Smooth muscle cell (in vitro differentiated cells): Measurements from ENCODE around the gene CIT. TPM values are rescaled to one million over a fixed set of nuclear protein-coding genes. Genes with fewer than 3 reads are reported as not detected.

Experiments used
- DNase-seq: peaks from one replicate; lab custom pipeline; 2025; ENCODE audit not compliant: unreplicated experiment; lab: John Stamatoyannopoulos, UW
- H2AFZ ChIP-seq: fragments of 200-600 bp; sonication (generic); 2 replicates; pipeline ENCODE4 v1.6.0; 2016; ENCODE audit warnings: antibody characterized with exemption, low read depth, mild to moderate bottlenecking
- H3F3A ChIP-seq: fragments of 200-600 bp; sonication (generic); 2 replicates; pipeline ENCODE4 v1.6.0; 2017; ENCODE audit warnings: antibody characterized with exemption, low read depth
- H3K27ac ChIP-seq: fragments of 200-600 bp; sonication (generic); 2 replicates; pipeline ENCODE4 v1.5.1; 2016; ENCODE audit warnings: low read depth, mild to moderate bottlenecking
- H3K27me3 ChIP-seq: fragments of 200-600 bp; sonication (generic); 2 replicates; pipeline ENCODE4 v1.6.1; 2016; ENCODE audit warnings: low read depth, mild to moderate bottlenecking
- H3K36me3 ChIP-seq: fragments of 200-600 bp; sonication (generic); 2 replicates; pipeline ENCODE4 v1.5.1; 2016; ENCODE audit warnings: low read depth
- H3K4me1 ChIP-seq: fragments of 200-600 bp; sonication (generic); 2 replicates; pipeline ENCODE4 v1.5.1; 2016; ENCODE audit warnings: low read depth
- H3K4me2 ChIP-seq: fragments of 200-600 bp; sonication (generic); 2 replicates; pipeline ENCODE4 v1.6.0; 2016; ENCODE audit warnings: mild to moderate bottlenecking
- H3K4me3 ChIP-seq: fragments of 200-600 bp; sonication (generic); 2 replicates; pipeline ENCODE4 v1.5.1; 2016; ENCODE audit warnings: mild to moderate bottlenecking
- H3K79me2 ChIP-seq: fragments of 200-600 bp; sonication (generic); 2 replicates; pipeline ENCODE4 v1.6.0; 2016; ENCODE audit warnings: low read depth, mild to moderate bottlenecking
- H3K9ac ChIP-seq: fragments of 200-600 bp; sonication (generic); 2 replicates; pipeline ENCODE4 v1.6.0; 2016; ENCODE audit warnings: low read depth
- H3K9me3 ChIP-seq: fragments of 200-600 bp; sonication (generic); replicated peaks from 2 replicates; pipeline ENCODE4 v1.5.1; 2016; ENCODE audit warnings: low read depth
- H4K20me1 ChIP-seq: fragments of 200-600 bp; sonication (generic); 2 replicates; pipeline ENCODE4 v1.6.0; 2016; ENCODE audit warnings: low read depth
- CTCF ChIP-seq: fragments of 200-600 bp; sonication (generic); IDR thresholded peaks from 2 replicates; pipeline ENCODE4 v1.5.1; 2017; ENCODE audit warnings: borderline replicate concordance, mild to moderate bottlenecking, antibody characterized with exemption; ENCODE audit not compliant: insufficient read depth, poor library complexity, severe bottlenecking
- WGBS: methylation state at CpG from one replicate; pipeline ENCODE4 v1.1.7; 2016; ENCODE audit warnings: low lambda C conversion rate; 5-methylcytosine and 5-hydroxymethylcytosine counted together
- polyA plus RNA-seq: library from polyadenylated mRNA; unstranded; fragments of >200 nt; fragmentation: Nextera tagmentation; extraction: Ambion mirVana; gene quantifications from 2 replicates; pipeline ENCODE4 v1.2.1, GENCODE V29; 2016
- total RNA-seq: library from RNA; depleted of rRNA; stranded (reverse); fragments of >200 nt; gene quantifications from 2 replicates; pipeline ENCODE4 v1.2.3, GENCODE V29; 2014

CIT gene
- total and polyA plus RNA-seq, 2 experiments from 2014 or later = 3.2 to 9.1 TPM

- WGBS = 87% methylated on average over 6 of the region's 6 CpGs
Observed at GRCh38 chr12:119691202-119691810, 185.8 kb downstream of the CIT start.

GRCh38 chr12:119689935-119690500 is 187.1 kb downstream of the CIT start:
- H4K20me1 ChIP-seq = no peaks in the 10 kb centered on the region
- DNase-seq = no peak
- H3K79me2 ChIP-seq = no peaks in the 10 kb centered on the region
- over 99% methylated on average over 38 of the region's 38 CpGs for WGBS
- no peak overlapping the region for H3K4me2 ChIP-seq
- TF ChIP-seq CTCF = no peak
- no peak overlapping the region for H3K4me3 ChIP-seq
- no peak overlapping the region for H3K9ac ChIP-seq
- H3K36me3 ChIP-seq = no peaks in the 10 kb centered on the region
- no peaks in the 10 kb centered on the region for H3K9me3 ChIP-seq
- no peak overlapping the region for H3K27ac ChIP-seq
- H2AFZ ChIP-seq = no peak overlapping the region
- no peaks in the 10 kb centered on the region for H3K27me3 ChIP-seq
- peaks cover 8% of the 10 kb centered on the region for H3F3A ChIP-seq
- H3K4me1 ChIP-seq = no peaks in the 10 kb centered on the region

More at GRCh38 chr12:119691202-119691810, 185.8 kb downstream of the CIT start:
- Histone ChIP-seq H3K4me1 (no peaks in the 10 kb centered on the region), H3K79me2 (no peaks in the 10 kb centered on the region), H3K27ac (no peak overlapping the region), H4K20me1 (no peaks in the 10 kb centered on the region), H3K9me3 (no peaks in the 10 kb centered on the region), H3K27me3 (no peaks in the 10 kb centered on the region), H2AFZ (no peak overlapping the region), H3K9ac (no peak overlapping the region), H3F3A (peaks cover 8% of the 10 kb centered on the region), H3K36me3 (no peaks in the 10 kb centered on the region), H3K4me3 (no peak overlapping the region), H3K4me2 (no peak overlapping the region)
- no peak for DNase-seq
- no peak for TF ChIP-seq CTCF

GRCh38 chr12:119687879-119688278 is 189.2 kb downstream of the CIT start:
- no peaks in the 10 kb centered on the region for H3K79me2 ChIP-seq
- H4K20me1 ChIP-seq = no peaks in the 10 kb centered on the region
- no peak overlapping the region for H3K4me2 ChIP-seq
- no peak overlapping the region for H3K27ac ChIP-seq
- H3K4me1 ChIP-seq = no peaks in the 10 kb centered on the region
- no peaks in the 10 kb centered on the region for H3K9me3 ChIP-seq
- H2AFZ ChIP-seq = no peak overlapping the region
- no peak overlapping the region for H3K4me3 ChIP-seq
- H3F3A ChIP-seq = no peaks in the 10 kb centered on the region
- no peak overlapping the region for H3K9ac ChIP-seq
- 95% methylated on average over 9 of the region's 9 CpGs for WGBS
- no peaks in the 10 kb centered on the region for H3K27me3 ChIP-seq
- no peak for DNase-seq
- no peak for TF ChIP-seq CTCF
- H3K36me3 ChIP-seq = no peaks in the 10 kb centered on the region

- H3K4me1 ChIP-seq = no peaks in the 10 kb centered on the region
- H3K4me2 ChIP-seq = no peak overlapping the region
- no peak overlapping the region for H3K9ac ChIP-seq
- TF ChIP-seq CTCF = no peak
- WGBS = 96% methylated on average over 14 of the region's 14 CpGs
- H3K27me3 ChIP-seq = no peaks in the 10 kb centered on the region
- DNase-seq = no peak
- no peaks in the 10 kb centered on the region for H3K36me3 ChIP-seq
- no peaks in the 10 kb centered on the region for H3K79me2 ChIP-seq
- H3K4me3 ChIP-seq = no peak overlapping the region
- H3K9me3 ChIP-seq = no peaks in the 10 kb centered on the region
- no peak overlapping the region for H2AFZ ChIP-seq
- no peaks in the 10 kb centered on the region for H3F3A ChIP-seq
- no peaks in the 10 kb centered on the region for H4K20me1 ChIP-seq
- H3K27ac ChIP-seq = no peak overlapping the region
Observed at GRCh38 chr12:119687406-119687805, 189.7 kb downstream of the CIT start.
